ENCODE measurements around the gene TRPT1.

Gene TRPT1

DNA sequence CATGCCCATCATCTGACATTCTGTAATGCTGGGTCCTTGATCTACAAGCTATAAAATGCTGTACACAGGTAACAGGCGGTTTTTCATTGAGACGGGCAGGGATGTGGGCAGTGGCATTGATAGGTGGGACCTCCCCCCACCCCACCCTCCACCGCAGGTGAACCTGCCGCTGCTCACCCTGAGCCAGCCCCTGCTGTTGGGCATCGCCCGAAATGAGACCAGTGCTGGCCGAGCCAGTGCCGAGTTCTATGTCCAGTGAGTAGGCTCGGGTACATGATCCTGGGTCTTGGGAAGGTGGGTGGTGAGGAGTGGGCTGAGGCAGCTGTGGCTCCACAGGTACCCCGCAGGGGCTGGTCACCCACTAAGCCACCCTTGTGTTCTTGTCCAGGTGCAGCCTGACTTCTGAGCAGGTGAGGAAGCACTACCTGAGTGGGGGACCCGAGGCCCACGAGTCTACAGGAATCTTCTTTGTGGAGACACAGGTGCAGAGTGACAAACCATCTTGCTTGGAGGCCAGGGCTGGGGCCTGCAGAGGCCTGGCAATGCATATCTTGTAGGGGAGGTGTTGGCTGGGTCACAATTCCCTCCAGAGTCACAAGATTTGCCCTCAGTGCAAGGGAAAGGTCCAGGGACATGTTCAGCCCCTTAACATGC, 3.2 kb upstream of the TRPT1 start:
- no peak for DNase-seq

- DNase-seq: no peak
Observed at GRCh38 chr11:64227405-64227956, 1.5 kb upstream of the TRPT1 start.

GRCh38 chr11:64226507-64227051, 593 bp upstream of the TRPT1 start:
- DNase-seq: peak; percentile 71

DNA sequence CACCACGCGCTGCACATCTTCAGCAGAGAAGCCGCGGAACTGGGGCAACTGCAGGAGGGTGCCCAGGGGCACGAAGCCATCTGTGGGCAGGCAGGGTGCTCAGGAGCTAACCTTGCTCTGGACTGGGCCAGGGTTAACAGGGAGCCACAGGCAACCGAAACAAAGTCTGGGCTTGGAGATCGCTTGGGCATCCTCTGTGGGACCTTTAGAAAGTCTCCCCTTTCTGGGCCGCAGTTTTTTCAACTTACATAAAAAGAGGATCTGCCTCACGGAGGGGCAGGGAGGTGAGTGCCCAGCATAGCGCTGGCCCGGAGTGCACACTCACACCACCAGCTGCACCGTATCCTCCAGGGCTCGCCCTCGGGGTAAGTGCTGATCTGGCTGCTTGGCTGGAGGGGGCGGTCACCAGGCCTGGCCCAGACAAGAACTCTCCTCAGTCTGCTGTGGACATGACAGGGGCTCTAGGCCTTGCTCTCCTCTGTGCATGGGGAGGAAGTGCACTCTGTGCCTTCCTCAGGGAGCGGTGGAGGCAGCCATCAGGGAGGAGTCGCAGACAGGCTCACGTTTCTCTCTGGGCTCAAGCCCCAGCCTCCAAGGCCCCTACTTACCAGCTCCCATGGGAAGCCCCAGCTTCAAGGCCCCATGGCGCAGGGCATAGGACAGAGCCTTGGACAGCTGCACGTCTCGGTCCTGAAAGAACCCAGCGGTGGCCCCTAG, 937 bp downstream of the TRPT1 start:
- DNase-seq: no peak

DNA sequence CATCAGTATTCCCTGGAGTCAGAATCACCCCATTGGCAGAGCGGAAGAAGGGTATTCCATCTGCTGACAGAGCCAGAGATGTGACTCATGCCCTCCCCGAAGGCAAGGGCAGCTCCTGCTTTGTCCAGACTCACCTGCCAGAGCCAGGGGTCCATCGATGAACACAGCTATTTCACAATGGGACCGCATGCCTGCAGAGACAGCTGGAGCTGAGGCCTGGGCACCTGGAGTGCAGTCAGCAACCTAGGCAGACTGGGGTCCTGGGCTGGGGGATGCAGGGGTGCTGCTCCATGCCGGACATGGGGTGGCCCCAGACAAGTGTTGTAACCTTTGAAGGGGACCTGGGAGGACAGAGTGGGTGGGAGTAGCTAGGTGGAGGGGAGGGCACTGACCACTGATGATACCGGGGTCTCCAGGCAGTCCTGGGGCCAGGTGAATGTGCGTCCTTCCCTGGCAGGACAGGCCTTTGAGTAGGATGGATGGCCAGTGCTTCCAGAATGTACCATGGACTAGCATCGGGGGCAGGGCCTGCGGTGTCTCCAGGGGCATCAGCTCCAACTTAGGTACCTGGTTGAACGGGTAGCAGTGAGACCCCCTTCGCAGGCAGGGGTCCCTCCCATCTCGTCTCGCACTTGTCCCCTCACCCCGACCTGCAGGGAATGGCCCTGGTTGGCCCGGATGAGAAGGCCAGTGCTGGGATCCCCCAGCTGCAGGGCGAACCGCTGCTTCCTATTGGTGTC, 1.7 kb downstream of the TRPT1 start:
- no peak for DNase-seq

GRCh38 chr11:64223001-64223651, 2.9 kb downstream of the TRPT1 start:
- no peak for DNase-seq

DNA sequence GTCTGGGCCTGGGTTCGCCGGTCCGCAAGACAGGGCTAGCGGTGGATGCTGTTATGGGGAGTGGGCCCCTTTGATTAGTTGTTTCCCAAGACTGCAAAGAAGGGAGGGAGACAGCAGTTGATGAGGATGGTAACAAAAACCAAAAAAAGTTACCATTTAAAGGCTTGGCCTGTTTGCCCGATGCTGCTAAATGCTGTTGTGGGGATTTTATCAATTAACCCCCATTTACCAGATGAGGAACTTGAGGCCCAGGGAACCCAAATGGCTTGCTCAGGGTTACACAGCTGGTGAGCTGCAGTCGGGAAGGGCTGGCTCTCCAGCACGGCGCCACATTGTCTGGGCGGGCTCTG, 3.4 kb downstream of the TRPT1 start:
- DNase-seq: no peak

DNA sequence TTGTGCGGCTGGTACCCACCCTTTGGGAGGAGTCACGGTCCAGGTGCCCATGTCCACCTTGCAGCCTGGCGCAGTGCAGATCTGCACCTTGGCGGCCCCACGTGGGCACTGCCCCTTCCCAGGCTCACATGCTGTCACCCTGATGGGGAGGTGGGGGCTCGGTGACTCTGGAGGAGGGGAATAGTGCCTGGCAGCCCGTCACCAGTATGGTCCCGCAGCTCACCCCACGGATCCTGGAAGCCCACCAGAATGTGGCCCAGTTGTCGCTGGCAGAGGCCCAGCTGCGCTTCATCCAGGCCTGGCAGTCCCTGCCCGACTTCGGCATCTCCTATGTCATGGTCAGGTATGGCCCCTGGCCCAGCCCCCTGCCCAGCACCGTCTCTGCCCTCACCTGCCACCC, 5.2 kb downstream of the TRPT1 start:
- no peak for DNase-seq

DNA sequence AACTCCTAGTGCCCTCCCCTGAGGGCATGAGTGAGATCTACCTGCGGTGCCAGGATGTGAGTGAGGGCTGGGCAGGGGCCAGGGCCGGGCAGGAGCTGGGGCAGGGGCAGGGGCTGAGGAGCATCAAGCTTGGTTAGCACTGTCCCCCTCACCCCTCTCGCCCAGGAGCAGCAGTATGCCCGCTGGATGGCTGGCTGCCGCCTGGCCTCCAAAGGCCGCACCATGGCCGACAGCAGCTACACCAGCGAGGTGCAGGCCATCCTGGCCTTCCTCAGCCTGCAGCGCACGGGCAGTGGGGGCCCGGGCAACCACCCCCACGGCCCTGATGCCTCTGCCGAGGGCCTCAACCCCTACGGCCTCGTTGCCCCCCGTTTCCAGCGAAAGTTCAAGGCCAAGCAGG, 5.7 kb downstream of the TRPT1 start:
- no peak for DNase-seq

GRCh38 chr11:64219755-64220154, 6.2 kb downstream of the TRPT1 start:
- DNase-seq: no peak

GRCh38 chr11:64219354-64219684, 6.7 kb downstream of the TRPT1 start:
- DNase-seq: no peak

DNA sequence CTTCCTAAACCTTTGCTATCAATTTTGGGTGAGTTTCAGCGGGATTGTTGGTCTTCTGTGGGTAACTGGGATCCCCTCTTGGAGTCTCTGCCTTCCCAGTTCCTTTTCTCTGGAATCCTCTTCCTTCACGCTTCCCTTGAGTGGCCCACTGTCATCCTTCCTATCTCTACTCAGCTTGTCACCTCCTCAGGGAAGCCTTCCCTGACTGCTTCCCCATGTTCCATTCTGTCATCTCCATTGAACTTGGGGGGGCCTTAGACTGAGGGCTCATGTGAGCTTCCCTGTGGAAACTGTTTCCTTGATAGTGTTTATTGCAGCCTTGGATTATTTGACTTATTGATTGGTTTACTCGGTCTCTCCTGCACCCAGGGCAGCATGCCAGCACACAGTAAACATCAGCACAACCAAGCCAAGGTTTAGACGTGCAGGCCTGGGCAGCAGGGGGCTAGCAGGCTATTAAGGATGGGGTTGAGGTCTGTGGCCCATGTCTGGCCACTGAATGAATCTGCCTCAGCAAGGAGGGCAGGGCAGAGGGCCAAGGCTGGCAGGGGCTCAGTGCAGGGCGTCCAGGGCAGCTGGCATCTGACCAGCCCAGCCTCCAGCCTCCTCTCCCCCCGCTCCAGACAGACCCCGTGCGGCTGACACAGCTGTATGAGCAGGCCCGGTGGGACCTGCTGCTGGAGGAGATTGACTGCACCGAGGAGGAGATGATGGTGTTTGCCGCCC, 7.2 kb downstream of the TRPT1 start:
- no peak for DNase-seq

GRCh38 chr11:64216879-64217278, 9.1 kb downstream of the TRPT1 start:
- DNase-seq: no peak

DNA sequence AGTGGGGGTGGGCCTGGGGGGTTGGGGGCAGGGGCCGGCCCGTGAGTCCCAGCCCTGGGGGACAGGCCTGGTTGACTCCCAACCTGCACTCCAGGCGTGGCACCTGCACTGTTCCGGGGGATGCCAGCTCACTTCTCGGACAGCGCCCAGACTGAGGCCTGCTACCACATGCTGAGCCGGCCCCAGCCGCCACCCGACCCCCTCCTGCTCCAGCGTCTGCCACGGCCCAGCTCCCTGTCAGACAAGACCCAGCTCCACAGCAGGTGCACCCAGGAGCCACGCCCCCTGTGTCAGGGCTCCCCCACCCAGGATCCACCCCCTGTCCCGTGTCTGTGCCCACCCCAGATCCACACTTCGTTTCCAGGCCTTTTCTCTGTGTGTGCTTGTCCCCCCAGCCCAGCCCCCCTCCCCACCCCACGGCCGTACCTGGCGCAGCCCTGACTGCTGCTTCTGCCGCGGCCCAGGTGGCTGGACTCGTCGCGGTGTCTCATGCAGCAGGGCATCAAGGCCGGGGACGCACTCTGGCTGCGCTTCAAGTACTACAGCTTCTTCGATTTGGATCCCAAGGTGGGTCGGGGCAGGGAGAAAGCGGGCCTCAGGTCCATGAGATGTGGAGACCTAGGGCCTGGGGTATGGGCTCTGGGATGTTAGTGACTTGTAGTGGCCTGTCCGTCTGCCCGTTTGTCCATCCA, 14.7 kb downstream of the TRPT1 start:
- no peak for DNase-seq

- no peak for DNase-seq
Observed at GRCh38 chr11:64210301-64211020, 15.5 kb downstream of the TRPT1 start.

DNA sequence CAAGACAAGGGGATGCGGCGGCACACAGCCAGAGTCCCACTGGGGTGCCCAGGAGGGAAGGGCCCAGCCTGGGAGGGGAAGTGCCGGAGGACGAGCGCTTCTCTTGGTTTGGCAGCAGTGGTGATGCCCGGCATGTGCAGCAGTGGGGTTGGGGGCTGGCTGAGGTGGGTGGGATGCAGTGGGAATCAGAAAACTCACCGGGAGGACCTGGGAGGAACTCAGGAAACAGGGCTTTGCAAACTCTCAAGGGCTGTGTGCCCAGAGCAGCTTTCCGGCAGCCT, 16.5 kb downstream of the TRPT1 start:
- DNase-seq: no peak

- no peak for DNase-seq
Observed at GRCh38 chr11:64208796-64209562, 17.0 kb downstream of the TRPT1 start.

- DNase-seq: no peak
Observed at GRCh38 chr11:64208086-64208795, 17.7 kb downstream of the TRPT1 start.

DNA sequence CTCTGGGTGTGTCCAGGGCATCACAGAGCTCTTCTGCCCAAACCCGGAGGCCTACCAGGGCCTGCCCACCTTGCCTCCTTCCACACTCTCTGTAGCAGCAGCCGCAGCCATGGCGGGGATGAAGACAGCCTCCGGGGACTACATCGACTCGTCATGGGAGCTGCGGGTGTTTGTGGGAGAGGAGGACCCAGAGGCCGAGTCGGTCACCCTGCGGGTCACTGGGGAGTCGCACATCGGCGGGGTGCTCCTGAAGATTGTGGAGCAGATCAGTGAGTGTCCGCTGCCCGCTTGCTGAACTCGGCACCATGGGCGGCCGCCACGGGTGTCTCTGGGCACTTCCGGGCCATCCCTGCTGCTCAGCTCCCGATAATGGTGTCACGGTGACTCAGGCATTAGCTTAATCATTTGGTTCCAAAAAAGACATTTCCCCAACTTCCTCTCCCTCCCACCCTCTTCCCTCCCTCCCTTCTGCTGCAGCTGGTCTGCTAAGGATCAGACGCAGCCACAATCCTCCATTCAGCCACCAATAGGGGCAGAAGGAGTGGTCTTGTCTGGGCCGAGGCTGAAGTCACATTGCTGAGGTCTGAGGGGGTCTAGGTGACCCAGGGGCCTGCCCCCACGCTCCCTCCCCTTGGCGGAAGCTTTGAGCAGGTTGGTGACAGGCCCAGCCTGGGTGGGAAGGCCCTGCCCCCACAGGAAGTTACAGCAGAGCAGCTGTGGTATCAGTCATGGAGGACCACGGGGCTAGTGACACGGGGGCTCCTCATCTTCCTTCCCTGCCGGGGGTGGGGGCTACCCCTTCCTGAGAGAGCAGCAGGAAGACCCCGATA, 18.5 kb downstream of the TRPT1 start:
- DNase-seq: peak; percentile 79
